ENCODE results near the gene ZNF135. TPM values are rescaled to one million over a fixed set of nuclear protein-coding genes. Genes with fewer than 3 reads are reported as not detected.

ZNF135 gene
- total and polyA plus RNA-seq, 2 of the 13 experiments (the other 11 are each of a cell fraction or from before 2014, with no cell fraction given), result not detected

- no peak for ATAC-seq
- no peak for FAIRE-seq
- ChIA-PET POLR2A (no interaction called here), CTCF (ENCODE audit: low intra/inter-chr PET ratio, low total read pairs) (no interaction called here)
- Histone ChIP-seq H3K79me2 (ENCODE audit: insufficient read depth, low read length) (no peaks in the 10 kb centered on the region), H2AFZ (ENCODE audit: low read length) (no peak overlapping the region), H3K27ac (ENCODE audit: extremely low read length, insufficient read depth, low read length) (no peak overlapping the region), H3K4me2 (ENCODE audit: low read depth, low read length) (no peak overlapping the region), H3K27me3 (ENCODE audit: control insufficient read depth in 1 of 2, insufficient read depth in 2 of 2, low read length in 2 of 2) (no peaks in the 10 kb centered on the region), H3K9ac (ENCODE audit: insufficient read depth, low read depth, low read length) (no peak overlapping the region), H3K36me3 (replicated peaks in 1 of 2; ENCODE audit: control insufficient read depth in 1 of 2, insufficient read depth in 2 of 2, low read length in 2 of 2) (no peaks in the 10 kb centered on the region), H4K20me1 (ENCODE audit: insufficient read depth, low read length) (no peaks in the 10 kb centered on the region), H3K9me3 (ENCODE audit: low read length) (peaks cover 87% of the 10 kb centered on the region), H3K4me1 (ENCODE audit: insufficient read depth, low read length) (no peaks in the 10 kb centered on the region), H3K4me3 (replicated peaks in 1 of 3; ENCODE audit: insufficient read depth in 1 of 3, low read depth in 2 of 3, low read length in 3 of 3) (no peak overlapping the region)
- in situ Hi-C loops (cut with HindIII; ENCODE audit: extremely low pct_ligation_motif_present, low pct_unique_long_range_greater_than_20kb), result no loop called here
- no peak for TF ChIP-seq POLR2AphosphoS5 (IDR thresholded peaks at IDR 0.05; ENCODE audit: low read depth, low read length)
- no peak for TF ChIP-seq GMEB2 (CRISPR knock-in tag; IDR thresholded peaks at IDR 0.05; ENCODE audit: low read depth)
- TF ChIP-seq EP300 (IDR thresholded peaks at IDR 0.05; ENCODE audit: low read depth in 2 of 2, low read length in 2 of 2), result no peak
- no peak for TF ChIP-seq EP300 (CRISPR knock-in tag; IDR thresholded peaks at IDR 0.05; ENCODE audit: borderline replicate concordance)
- no peak for TF ChIP-seq FOXA3 (CRISPR knock-in tag; IDR thresholded peaks at IDR 0.05)
- TF ChIP-seq BRCA1 (CRISPR knock-in tag; IDR thresholded peaks at IDR 0.05), result no peak
- no peak for TF ChIP-seq ZNF263 (CRISPR knock-in tag; IDR thresholded peaks at IDR 0.05)
- no peak for TF ChIP-seq ZNF574 (CRISPR knock-in tag; IDR thresholded peaks at IDR 0.05)
- BruUV-seq (replicated peaks), result no TSS peak
- intact Hi-C loops (cut with micrococcal nuclease; ENCODE audit: unreplicated experiment), result no loop called here
- DNase-seq (ENCODE audit: low spot score), result no peak
- 52% methylated on average over 3 of the region's 23 CpGs for WGBS (ENCODE audit: low lambda C conversion rate)
Measured at GRCh38 chr19:58086825-58087710, 28.0 kb downstream of the ZNF135 start.

Measured in HepG2 (cell line).